Pons (tissue), 1 donor: ENCODE results near the gene IREB2.

Experiments used
- DNase-seq: peaks from one replicate; pipeline ENCODE4 v3.0.0-alpha.2; 2016; ENCODE audit warnings: low spot score

Gene IREB2

DNA sequence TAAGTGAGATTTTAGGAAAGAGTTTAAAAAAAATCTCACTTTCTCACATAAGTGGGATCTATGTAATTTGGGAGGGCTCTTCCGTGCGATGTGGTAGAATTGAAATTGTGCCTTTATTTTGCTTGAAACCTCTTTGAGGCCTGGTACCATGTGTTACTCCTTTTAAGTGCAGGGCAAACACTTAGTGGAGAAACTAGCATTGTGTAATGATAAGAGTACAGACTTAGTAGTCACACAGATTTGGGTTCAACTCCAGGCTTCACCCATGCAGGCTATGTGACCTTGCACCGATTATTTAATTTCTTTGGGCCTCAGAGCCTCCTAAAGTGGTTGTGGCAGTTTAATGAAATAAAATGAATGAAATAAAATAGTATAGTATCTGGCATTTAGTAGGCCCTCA is 104.6 kb downstream of the IREB2 start:
- DNase-seq, result no peak

DNA sequence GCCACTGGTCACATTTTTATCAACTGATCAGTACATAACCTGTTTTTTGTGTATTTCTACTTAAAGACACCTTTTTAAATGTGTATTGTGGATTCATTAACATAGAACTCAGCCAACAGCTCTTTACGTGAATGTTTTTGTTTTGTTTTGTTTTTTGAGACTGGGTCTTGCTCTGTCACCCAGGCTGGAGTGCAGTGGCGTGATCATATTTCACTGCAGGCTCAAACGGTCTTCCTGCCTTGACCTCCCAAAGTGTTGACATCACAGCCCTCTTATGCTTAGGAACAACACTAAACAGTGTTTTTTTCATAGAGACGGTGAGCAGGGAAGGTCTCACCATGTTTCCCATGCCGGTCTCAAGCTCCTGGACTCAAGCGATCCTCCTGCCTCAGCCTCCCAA is 112.2 kb downstream of the IREB2 start:
- no peak for DNase-seq

DNA sequence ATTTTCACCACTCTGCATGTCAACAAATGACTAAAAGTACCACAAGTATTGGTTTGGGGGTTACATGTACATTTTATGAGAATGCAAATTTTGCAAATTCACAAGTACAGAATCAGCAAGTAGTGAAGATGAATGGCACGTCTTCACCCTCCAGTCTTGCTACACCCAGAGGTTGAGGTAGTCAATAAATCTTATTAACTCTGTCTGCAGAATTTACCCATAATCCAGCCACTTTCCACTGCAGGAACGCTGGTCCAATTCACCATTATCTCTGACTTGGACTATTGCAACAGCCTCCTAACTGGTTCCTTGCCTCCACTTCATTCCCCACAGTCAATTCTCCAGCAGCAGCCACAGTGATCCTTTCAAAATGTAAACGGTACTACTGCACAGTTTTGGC is 112.8 kb downstream of the IREB2 start:
- DNase-seq, result no peak
